ENCODE results near the gene TMC1.

Gene TMC1

GRCh38 chr9:72790989-72791388 lies 269.6 kb downstream of the TMC1 start:
- H3K9me3 ChIP-seq (ENCODE audit: control insufficient read depth, insufficient read depth, low read depth, low read length), result no peaks in the 10 kb centered on the region
- H3K4me1 ChIP-seq (ENCODE audit: control insufficient read depth, insufficient read depth, low read length), result no peaks in the 10 kb centered on the region
- H3K4me3 ChIP-seq (ENCODE audit: low read depth, low read length), result no peak overlapping the region
- CTCF ChIA-PET, result no interaction called here
- H3K27ac ChIP-seq (ENCODE audit: extremely low read depth, low read depth, low read length), result no peak overlapping the region
- no peaks in the 10 kb centered on the region for H3K36me3 ChIP-seq (ENCODE audit: control insufficient read depth in 2 of 2, insufficient read depth in 1 of 2, low read length in 2 of 2)
- POLR2A ChIA-PET, result no interaction called here
- TF ChIP-seq ZNF266 (tag by site-specific recombination; IDR thresholded peaks at IDR 0.05; ENCODE audit: low read depth) (no peak), ZFP3 (tag by site-specific recombination; IDR thresholded peaks at IDR 0.05; ENCODE audit: low read depth) (no peak), ZNF24 (tag by site-specific recombination; IDR thresholded peaks at IDR 0.05) (no peak), ZNF561 (tag by site-specific recombination; IDR thresholded peaks at IDR 0.05; ENCODE audit: borderline replicate concordance) (no peak), ZNF658 (tag by site-specific recombination; IDR thresholded peaks at IDR 0.05) (no peak), ZNF274 (IDR thresholded peaks at IDR 0.05; ENCODE audit: low read length) (no peak), ZNF274 (tag by site-specific recombination; IDR thresholded peaks at IDR 0.05; ENCODE audit: borderline replicate concordance) (no peak), ZNF692 (tag by site-specific recombination; IDR thresholded peaks at IDR 0.05) (no peak), ZNF175 (tag by site-specific recombination; IDR thresholded peaks at IDR 0.05) (no peak), ZNF629 (tag by site-specific recombination; IDR thresholded peaks at IDR 0.05) (no peak), OVOL3 (tag by site-specific recombination; IDR thresholded peaks at IDR 0.05) (no peak), ZBTB7A (tag by site-specific recombination; IDR thresholded peaks at IDR 0.05; ENCODE audit: low read depth) (no peak), ZNF157 (tag by site-specific recombination; IDR thresholded peaks at IDR 0.05) (no peak), REPIN1 (tag by site-specific recombination; IDR thresholded peaks at IDR 0.05; ENCODE audit: low read depth) (no peak), BCL11A (tag by site-specific recombination; IDR thresholded peaks at IDR 0.05; ENCODE audit: low read depth) (no peak), ZNF140 (tag by site-specific recombination; IDR thresholded peaks at IDR 0.05) (no peak), ZNF146 (tag by site-specific recombination; IDR thresholded peaks at IDR 0.05) (no peak), KLF7 (tag by site-specific recombination; IDR thresholded peaks at IDR 0.05; ENCODE audit: borderline replicate concordance) (no peak)

GRCh38 chr9:72791436-72791835 lies 270.0 kb downstream of the TMC1 start:
- ChIA-PET CTCF (no interaction called here), POLR2A (no interaction called here)
- no peaks in the 10 kb centered on the region for H3K4me1 ChIP-seq (ENCODE audit: control insufficient read depth, insufficient read depth, low read length)
- no peak overlapping the region for H3K27ac ChIP-seq (ENCODE audit: extremely low read depth, low read depth, low read length)
- no peak overlapping the region for H3K4me3 ChIP-seq (ENCODE audit: low read depth, low read length)
- H3K9me3 ChIP-seq (ENCODE audit: control insufficient read depth, insufficient read depth, low read depth, low read length), result no peaks in the 10 kb centered on the region
- H3K36me3 ChIP-seq (ENCODE audit: control insufficient read depth in 2 of 2, insufficient read depth in 1 of 2, low read length in 2 of 2), result no peaks in the 10 kb centered on the region
- TF ChIP-seq ZNF76 (tag by site-specific recombination; IDR thresholded peaks at IDR 0.05; ENCODE audit: borderline replicate concordance, low read depth) (no peak), ZBTB44 (tag by site-specific recombination; IDR thresholded peaks at IDR 0.05) (no peak), ZSCAN4 (tag by site-specific recombination; IDR thresholded peaks at IDR 0.05) (no peak), HOXC10 (CRISPR knock-in tag; IDR thresholded peaks at IDR 0.05) (no peak), ZNF843 (tag by site-specific recombination; IDR thresholded peaks at IDR 0.05) (no peak), GLIS1 (tag by site-specific recombination; IDR thresholded peaks at IDR 0.05) (no peak), KLF7 (tag by site-specific recombination; IDR thresholded peaks at IDR 0.05; ENCODE audit: borderline replicate concordance) (no peak), ZNF692 (tag by site-specific recombination; IDR thresholded peaks at IDR 0.05) (no peak), ZNF324 (tag by site-specific recombination; IDR thresholded peaks at IDR 0.05) (no peak), GLI2 (tag by site-specific recombination; IDR thresholded peaks at IDR 0.05; ENCODE audit: borderline replicate concordance, low read depth) (no peak), ZNF48 (tag by site-specific recombination; IDR thresholded peaks at IDR 0.05) (no peak), KLF10 (tag by site-specific recombination; IDR thresholded peaks at IDR 0.05) (no peak), BCL6B (tag by site-specific recombination; IDR thresholded peaks at IDR 0.05) (no peak), ZNF155 (tag by site-specific recombination; IDR thresholded peaks at IDR 0.05) (no peak), GLIS2 (tag by site-specific recombination; IDR thresholded peaks at IDR 0.05) (no peak), ZNF624 (tag by site-specific recombination; IDR thresholded peaks at IDR 0.05) (no peak)
